HuH-7.5 (cell line): Measurements from ENCODE around the gene GH1.
A peak's percentile ranks its signal among the peaks of the same experiment; 100 is the strongest.
"Not testable (repeated sequence)": the region's sequence is repeated elsewhere in the genome, so short reads cannot be mapped to it uniquely, and the experiment has no call there.

Source experiments
- DNase-seq: peaks from one replicate; pipeline ENCODE4 v3.0.0; 2011; ENCODE audit warnings: low spot score

GH1 gene

GRCh38 chr17:63896524-63897354 is 21.9 kb downstream of the GH1 start, which contains the start of gene CSH1:
CSH1 (minus strand) TSS chr17:63896574; CDS start chr17:63896511, 63 bp downstream.
- DNase-seq, result not testable (repeated sequence)

- not testable (repeated sequence) for DNase-seq
Measured at GRCh38 chr17:63894821-63895220, 23.8 kb downstream of the GH1 start.

GRCh38 chr17:63894021-63894420 is 24.6 kb downstream of the GH1 start:
- DNase-seq, result not testable (repeated sequence)

GRCh38 chr17:63892316-63893037 is 26.2 kb downstream of the GH1 start:
- not testable (repeated sequence) for DNase-seq

GRCh38 chr17:63889026-63889848 is 29.4 kb downstream of the GH1 start:
- DNase-seq, result not testable (repeated sequence)

GRCh38 chr17:63885119-63885518 is 33.5 kb downstream of the GH1 start:
- DNase-seq, result not testable (repeated sequence)

- not testable (repeated sequence) for DNase-seq
Measured at GRCh38 chr17:63882626-63883126, 36.0 kb downstream of the GH1 start.

- peak; percentile 73 for DNase-seq
Measured at GRCh38 chr17:63881935-63882601, 36.6 kb downstream of the GH1 start, which contains the start of gene GH2. GH2 (minus strand) TSS chr17:63881944; CDS start chr17:63881801, 143 bp downstream.

- DNase-seq, result peak; percentile 54
Measured at GRCh38 chr17:63881337-63881736, 37.3 kb downstream of the GH1 start.

- DNase-seq, result no peak
Measured at GRCh38 chr17:63880706-63881105, 37.9 kb downstream of the GH1 start.

GRCh38 chr17:63878413-63878812 is 40.2 kb downstream of the GH1 start:
- not testable (repeated sequence) for DNase-seq

GRCh38 chr17:63874693-63875092 is 43.9 kb downstream of the GH1 start:
- not testable (repeated sequence) for DNase-seq

GRCh38 chr17:63874061-63874626 is 44.5 kb downstream of the GH1 start:
- not testable (repeated sequence) for DNase-seq

GRCh38 chr17:63873577-63873976 is 45.1 kb downstream of the GH1 start, which contains the start of gene CSH2:
CSH2 (minus strand) TSS chr17:63873677; CDS start chr17:63873614, 63 bp downstream.
- not testable (repeated sequence) for DNase-seq

GRCh38 chr17:63871646-63872365 is 46.8 kb downstream of the GH1 start:
- DNase-seq, result not testable (repeated sequence)

GRCh38 chr17:63870292-63870665 is 48.4 kb downstream of the GH1 start:
- not testable (repeated sequence) for DNase-seq

GRCh38 chr17:63869491-63870291 is 48.9 kb downstream of the GH1 start:
- not testable (repeated sequence) for DNase-seq
